T follicular helper cell (primary cell): ENCODE results near the gene PMAIP1.

ENCODE experiments used
- DNase-seq: peaks from one replicate; pipeline ENCODE4 v3.0.0-alpha.2; 2020; ENCODE audit warnings: low read depth

PMAIP1 gene

DNA sequence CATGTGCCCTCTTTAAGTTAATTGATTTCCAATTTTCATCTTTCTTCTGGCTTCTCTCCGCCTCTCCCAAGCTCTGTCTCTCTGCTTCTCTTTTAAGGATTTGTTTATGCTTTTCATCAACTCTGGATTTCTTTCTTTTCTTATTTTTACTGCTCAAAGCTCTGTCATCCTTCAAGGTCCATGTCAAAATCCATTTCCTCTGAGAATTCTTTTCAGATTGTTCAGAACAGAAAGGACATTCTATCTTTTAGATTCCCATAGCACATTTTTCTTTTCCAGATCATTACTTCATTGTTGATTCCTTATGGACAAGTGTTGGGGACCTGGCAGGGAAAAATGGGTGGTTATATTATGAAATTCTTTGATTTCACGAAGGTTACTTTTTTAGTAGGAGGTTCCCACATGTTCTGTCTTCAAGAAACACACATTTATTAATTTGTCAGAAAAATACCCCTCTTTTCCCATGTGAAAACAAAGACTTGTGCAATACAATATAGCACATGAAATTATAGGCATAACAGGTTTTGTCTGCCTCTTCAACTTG is 12.3 kb downstream of the PMAIP1 start:
- no peak for DNase-seq

DNA sequence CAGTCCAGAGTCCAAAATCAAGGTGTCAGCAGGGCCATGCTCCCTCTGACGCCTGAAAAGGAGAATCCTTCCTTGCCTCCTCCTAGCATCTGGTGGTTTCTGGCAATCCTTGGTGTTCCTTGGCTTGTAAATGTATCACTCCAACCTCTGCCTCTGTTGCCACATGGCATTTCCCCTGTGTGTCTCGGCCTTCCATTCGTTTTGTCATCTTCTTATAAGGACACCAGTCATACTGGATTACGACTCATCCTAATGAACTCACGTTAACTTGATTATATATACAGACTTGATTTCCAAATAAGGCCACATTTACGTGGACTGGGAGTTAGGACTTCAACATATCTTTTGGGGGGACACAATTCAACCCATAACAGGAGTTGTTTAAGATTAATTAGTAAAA is 15.8 kb downstream of the PMAIP1 start:
- DNase-seq: no peak

DNA sequence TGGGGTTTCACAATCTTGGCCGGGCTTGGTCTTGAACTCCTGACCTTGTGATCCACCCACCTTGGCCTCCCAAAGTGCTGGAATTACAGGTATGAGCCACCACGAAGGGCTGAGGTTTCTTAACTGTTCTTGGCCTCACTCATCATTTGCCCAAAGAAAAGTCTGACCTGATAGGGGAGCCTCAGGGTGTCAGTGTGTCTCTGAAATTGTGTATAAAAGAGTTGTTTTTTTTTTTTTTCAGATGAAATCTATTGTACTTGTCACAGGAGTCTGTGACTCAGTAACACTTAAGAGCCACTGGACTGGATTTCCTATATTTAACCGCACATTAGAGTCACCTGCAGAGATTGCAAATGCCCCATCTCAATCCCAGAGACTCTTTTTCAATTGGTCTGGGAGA is 16.9 kb downstream of the PMAIP1 start:
- no peak for DNase-seq

DNA sequence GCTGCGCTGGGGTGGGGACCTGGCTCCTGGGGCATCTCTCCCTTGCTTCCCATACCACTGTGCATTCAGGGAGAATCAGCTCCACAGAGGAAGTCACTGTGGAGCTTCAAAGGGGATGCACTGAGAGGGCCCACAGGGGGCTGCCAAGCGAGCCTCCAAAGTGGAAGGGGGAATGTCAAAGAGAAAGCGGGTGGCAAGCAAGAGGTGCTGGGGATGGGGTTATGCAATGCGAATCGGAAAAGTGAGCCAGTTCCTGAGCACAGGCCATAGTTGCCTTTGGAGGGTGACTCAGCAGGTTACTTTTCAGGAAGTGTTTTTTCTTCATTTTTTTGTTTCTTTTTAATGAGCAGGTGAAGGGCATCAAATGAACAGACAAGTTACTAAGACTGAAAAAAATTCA is 17.6 kb downstream of the PMAIP1 start:
- no peak for DNase-seq

DNA sequence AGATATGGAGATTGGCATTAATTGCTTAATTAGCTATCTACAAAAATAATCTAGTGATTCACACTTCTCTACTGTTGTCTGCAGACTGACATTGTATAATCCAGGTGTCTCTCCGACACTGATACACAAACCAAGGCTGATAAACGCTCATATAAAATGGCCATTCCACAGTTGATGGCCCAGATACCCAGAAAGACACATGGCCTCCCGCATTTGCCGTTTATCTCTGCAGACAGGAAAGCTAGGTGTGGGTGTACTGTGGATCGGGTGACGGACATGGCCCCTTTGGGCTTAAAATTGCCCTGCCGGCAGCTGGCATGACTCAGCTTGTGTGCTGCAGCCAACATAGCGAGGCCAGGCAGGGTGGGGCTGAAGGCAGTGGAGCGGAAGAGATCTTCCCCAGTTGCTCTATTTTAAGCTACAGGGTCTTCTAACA is 18.5 kb downstream of the PMAIP1 start:
- DNase-seq: no peak

DNA sequence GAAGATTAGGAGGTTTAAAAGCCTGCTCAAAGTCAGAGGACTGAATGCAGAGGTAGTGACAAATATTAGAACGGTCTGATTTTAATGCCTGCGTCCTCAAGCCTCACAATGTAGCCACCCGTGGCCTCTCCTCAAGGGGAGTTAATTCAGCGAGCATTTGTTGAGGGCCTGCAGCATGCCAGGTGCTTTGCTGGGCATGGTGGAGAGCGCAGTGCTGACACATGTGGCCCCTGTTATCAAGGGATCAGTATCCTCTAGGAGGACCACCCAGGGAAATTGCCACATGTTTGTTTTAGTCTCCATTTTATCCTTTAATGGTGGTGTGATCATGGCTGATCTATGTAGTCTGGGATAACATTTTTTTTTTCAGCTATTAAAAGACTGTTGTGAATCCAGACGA is 19.2 kb downstream of the PMAIP1 start:
- no peak for DNase-seq

DNA sequence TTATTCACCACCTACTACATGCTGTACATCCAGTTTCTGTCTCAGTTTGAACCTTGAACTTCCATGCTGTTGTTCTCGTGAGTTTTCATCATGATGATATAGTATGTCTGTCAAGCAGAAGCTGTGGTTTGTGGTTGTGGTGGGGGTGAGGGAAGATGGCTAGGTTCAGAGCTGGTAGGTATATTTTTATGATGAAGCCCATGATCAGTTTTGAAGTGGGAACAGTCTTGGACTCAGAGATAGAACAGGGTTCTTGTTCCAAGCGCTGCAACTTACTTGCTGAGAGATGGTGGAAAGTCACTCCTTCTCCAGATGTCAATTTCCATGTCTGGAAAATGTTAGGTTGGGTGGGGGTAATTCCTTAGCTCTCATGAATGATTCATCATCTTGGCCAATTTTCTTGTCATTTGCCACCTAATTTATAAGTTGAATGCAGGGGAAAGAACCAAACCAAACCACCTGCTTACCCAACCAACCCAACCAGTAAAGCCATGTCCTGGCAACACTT is 21.6 kb downstream of the PMAIP1 start:
- no peak for DNase-seq

DNA sequence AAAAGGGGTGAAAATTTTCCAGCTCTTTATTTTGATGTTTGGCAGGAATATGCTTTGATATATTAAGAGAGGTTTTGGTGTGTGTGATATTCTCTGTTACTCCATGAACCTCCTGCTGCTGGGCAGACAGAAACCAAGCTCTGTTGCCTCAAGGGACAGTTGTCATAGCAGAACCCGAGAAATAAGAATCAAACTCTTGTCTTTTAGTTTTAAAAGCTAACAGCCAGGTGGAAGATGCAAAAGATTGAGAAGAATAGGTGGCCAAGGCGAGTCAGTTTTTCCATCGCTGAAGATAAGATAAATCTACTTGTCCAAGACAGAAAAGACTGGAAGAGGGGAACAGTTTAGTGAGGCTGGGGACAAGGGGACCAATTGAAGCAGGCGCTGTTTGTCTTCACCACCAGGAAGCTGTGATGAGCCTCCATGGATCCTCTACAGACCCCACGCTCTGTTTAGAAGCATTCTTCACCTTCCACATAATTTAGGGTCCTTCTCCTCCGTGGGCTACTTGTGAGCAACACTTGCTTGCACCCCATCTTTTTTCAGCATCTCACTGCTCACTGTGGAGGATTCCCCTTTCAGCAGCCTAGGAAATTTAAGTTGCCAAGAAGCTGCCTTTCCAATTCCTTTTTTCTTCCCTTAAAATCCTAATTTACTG is 23.9 kb downstream of the PMAIP1 start:
- no peak for DNase-seq

DNA sequence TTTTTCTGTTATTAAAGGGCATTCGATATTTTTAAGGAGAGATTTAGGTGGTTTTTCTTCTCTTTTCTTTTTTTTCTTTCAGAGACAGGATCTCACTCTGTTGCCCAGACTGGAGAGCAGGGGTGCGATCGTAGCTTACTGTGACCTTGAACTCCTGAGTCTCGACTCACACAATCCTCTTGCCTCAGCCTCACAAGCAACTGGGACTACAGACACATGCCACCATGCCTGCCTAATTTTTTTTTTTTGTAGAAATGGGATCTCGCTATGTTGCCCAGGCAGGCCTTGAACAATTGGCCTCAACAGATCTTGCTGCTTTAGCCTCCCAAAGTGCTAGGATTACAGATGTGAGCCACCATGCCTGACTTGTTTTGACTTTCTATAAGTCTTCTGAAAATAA is 26.3 kb downstream of the PMAIP1 start:
- DNase-seq: no peak

DNA sequence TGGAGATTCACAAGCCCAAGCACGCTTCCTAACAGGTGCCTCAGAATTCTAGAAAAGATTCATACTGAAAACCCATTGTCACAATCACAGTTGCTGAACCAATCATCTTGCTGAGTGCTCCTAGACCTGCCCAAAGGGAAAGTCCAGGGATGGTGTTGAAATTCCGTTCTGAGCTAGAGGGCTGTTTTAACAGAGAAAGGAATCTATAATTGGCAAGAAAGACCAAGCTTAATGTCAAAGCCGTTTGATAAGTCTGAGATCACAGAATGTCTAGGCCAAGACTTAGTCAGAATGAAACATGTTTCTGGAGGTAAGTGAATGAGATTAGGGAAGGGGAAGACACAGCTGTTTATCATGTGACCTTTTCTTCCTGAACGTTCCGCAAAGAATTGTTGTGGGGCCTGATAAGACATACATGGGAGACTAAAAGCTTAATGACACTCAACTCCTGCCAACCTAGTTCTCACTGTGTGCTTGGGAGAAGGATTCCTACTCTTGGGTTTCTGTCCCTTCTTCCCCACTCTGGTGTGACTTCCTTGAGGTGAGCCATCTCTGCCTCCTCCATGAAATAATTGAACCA is 27.5 kb downstream of the PMAIP1 start:
- no peak for DNase-seq

DNA sequence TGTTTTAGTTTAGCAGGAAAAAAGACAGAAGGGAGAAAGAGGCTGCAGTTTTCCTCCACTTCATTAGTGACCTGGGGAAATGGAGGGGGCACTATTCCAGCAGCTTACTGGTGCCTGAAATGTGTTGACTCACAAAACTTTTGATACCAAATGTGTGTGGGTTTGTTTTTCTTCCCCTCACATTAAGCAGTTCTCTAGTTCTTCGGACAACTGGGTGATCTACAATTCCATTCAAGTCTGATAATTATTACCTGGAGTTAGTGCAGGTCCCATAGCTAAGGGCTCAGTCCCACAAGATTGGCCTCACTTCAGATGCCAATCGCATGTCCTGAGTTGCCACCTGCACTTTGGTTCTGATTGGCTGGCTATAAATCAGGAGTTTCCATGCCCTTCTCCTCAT is 28.4 kb downstream of the PMAIP1 start:
- DNase-seq: no peak

DNA sequence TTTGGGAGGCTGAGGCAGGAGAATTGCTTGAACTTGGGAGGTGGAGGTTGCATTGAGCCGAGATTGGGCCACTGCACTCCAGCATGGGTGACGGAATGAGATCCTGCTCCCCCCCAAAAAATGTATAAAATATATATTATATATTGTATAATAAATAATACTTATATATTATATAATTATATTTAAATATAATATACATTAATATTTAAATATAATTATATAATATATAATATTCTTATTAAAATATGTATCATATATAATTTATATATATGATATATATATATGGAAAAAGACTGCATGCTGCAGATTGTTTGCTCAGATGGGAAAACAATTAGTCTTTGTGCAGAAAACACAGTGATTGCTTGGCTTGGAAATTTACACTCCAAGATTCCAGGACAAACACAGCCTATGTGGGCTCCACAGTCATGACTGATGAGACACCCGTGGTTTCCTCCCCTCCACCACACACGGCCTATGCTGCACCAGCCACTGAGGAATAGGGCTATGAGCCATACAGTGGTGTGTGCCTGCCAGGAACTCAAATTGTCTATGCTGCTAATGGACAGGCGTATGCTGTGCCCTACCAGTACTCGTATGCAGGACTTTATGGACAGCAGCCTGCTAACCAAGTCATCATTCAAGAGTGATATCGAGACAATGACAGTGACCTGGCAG is 30.0 kb downstream of the PMAIP1 start:
- no peak for DNase-seq

DNA sequence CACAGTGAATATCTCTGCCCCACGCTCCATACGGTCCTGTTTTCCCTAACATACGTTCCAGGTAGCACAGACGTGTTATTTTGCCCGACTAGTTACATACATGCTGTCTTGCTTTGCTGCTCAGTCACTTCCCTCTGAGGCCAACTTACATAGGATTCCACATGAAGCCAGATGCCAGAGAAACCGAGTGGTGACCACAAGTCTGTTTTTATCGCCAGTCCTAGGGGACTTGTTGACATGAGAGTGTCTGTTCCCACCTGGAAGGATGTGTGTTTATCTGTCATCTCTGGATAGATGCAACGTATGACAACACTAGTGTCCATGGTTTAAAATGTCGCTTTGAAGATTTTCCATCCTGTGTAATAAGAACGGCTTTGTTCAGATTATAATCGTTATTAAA is 32.6 kb downstream of the PMAIP1 start:
- DNase-seq: no peak

DNA sequence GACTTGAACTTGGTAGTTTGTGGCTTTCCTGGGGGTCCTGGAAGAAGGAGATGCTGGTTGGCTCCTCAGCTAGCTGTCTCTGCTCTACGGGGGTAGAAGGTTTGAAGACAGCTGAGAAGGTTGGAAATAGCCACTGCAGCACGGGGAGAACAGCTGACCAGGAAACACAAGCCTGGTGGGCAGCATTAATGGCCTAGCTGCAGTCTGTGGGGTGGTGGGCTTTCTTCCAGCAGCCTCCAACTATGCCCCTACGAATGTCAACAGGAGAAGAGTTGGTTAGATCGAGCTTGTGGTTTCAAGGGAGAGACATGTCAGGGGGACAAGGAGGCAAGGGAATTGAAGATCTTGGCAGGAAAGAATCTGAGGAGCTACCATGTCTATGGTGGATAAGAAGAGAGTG is 38.9 kb downstream of the PMAIP1 start:
- no peak for DNase-seq

DNA sequence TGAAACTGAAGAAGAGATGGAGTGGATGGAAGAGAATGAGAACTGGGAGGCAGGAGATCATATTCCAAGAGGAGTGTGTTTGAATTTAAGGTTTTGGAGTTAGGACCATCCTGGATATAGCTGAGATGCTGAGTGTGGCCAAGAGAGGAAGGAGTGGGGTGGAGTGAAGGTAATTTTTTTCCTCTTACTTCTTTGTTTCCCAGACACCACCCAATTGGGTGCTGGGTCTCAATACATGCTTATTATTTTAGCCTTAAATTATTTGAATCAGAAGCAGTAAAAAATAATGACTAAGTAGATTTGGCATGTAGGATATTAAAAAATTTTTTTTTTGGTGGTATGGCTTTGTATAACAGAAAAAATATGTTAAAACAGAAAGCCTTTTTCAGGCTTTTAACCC is 39.3 kb downstream of the PMAIP1 start:
- DNase-seq: no peak

DNA sequence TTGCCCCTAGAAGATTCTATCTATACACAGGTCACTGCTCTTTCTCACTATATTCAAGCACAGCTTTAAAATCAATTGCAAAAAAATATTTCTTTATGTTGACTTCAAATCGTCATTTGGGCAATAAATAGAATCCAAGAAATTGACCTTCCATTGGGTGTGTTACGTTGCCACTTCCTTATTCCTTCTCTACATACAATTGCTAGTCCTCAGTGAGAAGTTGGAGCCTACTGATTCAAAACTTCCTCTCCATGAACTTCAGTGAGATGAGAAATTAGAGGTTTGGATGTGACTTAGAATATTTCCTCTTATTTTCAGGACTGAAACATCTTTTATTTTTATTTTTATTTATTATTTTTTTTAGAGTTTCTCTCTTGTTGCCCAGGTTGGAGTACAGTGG is 40.3 kb downstream of the PMAIP1 start:
- DNase-seq: no peak

DNA sequence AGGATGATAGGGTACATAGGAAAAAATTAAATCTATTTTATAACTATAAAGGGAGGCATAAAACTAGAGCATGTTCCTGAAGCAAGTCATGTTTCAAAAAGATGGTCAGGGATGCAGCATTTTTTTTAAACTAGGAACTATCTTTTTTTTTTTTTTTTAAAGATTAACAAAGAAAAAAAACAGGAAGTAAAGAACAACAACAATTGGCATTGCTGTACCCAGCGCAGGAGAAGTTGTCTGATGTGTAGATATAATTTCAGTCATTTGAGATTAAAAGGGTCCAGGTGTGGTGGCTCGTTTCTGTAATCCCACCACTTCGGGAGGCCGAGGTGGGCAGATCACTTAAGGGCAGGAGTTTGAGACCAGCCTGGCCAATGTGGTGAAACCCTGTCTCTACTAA is 41.5 kb downstream of the PMAIP1 start:
- no peak for DNase-seq

DNA sequence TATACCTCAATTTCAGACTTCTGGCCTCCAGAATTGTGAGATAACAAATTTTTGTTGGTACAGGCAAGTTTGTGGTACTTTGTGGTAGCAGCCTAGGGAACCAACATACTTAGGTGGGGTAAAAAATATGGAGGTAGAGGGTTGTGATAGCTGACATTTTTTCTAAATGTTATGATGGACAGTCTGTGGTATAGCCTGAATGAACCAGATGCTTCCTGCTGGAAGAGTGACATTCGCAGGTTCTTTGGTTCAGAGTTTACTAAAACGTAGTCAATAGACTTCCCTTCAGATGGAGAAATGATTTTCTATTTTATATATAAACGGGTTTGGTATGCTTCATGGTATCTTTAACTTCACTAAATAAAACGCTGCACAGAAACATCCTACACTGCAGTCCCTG is 42.8 kb downstream of the PMAIP1 start:
- DNase-seq: no peak

DNA sequence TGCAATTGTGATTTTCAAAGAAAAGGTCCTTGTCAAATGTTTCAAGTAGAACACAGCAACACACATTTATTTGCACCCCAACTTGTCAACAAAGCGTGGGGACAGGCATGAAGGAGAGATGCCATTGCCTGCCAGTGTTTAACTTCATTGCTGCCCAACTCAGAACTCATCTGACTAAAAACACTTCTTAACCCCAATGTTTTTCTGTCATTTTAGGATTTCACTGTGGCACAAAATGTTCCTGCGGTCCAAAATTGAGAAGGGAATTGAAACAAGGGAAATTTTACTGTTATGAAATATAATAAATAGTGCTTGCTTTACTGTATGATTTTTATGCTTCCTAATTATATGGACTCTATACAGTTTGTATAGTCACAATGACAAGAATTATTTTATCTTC is 45.7 kb downstream of the PMAIP1 start:
- DNase-seq: no peak

DNA sequence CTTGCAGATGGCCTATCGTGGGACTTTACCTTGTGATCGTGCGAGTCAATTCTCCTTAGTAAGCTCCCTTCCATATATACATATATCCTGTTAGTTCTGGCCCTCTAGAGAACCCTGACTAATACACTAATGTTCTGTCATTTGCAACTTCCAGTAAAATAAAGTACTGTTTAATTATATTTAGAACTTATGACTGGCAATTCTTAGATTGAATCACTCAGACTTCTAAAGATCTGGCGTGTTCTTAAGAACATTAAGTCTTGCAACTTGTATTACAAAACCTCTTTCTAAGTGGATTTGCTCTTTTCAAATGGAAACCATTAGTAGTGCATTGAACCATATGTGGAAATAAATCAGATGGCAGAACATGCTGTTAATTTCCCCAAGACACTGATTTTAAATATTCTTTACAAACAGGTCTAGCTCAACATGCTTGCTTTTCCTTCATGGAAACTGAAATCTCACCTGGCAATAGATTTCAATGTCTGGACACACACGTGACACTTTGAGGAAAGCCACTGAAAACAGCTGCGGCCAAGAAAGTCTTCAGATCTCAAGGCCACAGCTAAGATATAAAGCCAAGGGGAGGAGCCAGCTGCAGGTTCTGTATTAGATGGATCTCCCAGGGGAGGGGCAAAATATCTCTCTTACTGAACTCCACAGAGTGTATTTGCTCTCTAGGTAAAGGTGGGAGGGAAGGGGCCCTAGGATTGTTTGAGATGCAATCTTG is 50.6 kb downstream of the PMAIP1 start:
- no peak for DNase-seq

DNA sequence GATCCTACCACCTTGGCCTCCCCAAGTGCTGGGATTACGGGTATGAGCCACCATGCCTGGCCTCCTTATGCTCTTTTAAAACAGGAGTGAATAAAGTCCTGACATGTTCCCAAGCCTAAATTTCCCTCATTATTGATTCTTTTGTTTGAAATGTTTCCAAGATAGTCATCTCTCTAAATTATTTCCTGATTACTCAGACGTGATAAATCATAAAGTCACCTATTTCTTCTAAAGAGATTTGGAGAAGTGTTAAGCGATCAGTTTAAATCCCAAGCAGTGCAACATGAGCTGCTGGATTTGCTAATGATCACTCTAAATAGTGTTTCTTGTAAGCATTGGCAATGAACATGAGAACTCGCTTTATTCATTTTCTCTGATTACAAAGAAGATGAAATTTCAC is 51.8 kb downstream of the PMAIP1 start:
- DNase-seq: no peak

DNA sequence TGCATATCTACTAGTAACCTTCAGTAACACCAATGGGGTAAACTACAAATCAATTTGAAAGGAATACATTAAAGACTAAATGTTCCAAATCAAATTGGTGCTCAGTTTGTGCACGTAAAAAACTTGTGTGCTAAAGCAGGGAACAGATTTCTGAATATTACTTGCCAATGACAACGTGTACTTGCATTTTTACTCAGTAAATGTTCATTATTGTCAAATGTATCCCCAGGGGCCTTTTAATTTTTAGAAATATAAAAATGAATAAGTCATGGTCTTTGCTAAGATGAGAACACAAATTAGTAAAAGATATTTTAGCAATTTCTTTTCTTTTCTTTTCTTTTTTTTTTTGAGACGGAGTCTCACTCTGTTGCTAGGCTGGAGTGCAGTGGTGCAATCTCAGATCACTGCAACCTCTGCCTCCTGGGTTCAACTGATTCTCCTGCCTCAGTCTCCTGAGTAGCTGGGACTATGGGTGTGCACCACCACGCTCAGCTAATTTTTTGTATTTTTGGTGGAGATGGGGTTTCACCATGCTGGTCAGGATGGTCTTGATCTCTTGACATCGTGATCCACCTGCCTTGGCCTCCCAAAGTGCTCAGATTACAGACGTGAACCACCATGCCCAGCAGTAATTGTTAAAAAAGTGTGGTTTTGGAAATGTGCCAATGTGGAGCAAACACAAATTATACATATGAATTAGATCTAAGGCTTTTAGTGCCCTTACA is 52.6 kb downstream of the PMAIP1 start:
- no peak for DNase-seq
